HG03342 (cell line): ENCODE data around the gene SPTLC3.

Experiments
- ATAC-seq: cut with Tn5 transposase; IDR thresholded peaks from one replicate; pipeline ENCODE4 v1.9.1; 2021; ENCODE audit warnings: mild to moderate bottlenecking, moderate library complexity; ENCODE audit not compliant: unreplicated experiment

The SPTLC3 gene

DNA sequence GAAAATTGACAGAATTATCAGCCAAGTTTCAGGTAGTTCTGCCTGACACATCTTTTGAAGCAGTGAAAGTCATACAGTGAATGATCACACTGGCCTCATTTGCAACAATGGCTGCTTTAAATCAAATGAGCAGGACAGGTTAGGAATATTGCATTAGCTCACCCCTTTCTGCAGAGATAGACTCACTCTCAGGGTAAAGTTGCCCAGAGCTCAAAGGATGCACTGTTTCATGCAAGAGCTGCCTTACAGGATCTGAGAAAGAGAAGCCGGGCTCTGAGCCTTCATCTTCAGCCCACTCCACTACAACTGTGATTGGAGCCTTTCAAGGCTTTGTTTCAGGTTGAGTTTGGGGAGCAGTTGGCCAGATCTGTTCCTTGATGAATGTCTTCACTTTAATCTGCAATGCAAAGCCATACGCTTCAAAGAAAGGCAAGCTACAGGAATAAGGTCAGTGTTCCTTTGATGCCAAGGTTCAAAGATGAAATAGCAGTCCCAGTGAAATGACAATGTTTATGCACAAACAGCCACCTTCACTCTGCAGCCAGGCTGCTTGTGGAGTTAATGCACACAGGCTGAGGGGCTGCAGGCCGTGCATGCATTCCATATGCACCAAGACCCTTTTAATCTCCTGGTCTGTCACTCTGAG lies 121.4 kb downstream of the SPTLC3 start:
- ATAC-seq: no peak

DNA sequence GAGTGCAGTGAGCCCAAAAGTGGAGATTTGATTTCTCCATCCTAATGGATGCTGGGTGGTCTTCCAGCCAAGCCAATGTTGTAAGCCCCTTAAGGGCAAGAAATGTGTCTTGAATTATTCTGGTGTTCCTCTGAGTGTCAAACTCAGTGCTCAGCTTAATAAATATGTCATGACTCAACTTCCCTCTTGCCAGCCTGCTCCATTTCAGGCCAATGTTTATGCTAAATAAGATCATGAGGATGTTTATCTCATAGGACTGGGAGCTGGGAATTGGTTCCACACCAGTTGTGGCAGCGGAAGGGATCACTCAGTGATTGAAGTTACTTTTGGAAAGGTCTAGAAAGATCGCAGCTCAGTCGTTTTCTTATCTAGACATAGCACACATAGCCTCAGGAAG lies 121.9 kb downstream of the SPTLC3 start:
- ATAC-seq: no peak

DNA sequence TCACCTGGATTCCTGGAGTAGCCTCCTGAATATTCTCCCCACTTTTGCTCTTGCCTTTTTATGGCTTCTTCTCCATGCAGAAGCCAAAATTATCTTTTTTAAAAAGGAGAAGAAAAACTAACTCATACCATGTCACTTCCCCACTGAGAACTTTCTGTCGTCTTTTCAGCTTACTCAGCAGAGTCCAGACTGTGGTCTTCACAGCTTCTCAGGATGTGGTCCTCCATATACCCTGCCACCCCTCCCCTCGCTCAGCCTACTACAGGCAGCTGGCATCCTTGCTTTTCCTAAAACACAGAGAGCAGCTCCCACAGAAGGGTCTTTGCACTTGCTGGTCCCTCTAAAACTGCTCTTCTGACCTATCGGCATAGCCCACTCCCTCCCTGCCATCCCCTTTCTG lies 122.9 kb downstream of the SPTLC3 start:
- ATAC-seq: no peak

DNA sequence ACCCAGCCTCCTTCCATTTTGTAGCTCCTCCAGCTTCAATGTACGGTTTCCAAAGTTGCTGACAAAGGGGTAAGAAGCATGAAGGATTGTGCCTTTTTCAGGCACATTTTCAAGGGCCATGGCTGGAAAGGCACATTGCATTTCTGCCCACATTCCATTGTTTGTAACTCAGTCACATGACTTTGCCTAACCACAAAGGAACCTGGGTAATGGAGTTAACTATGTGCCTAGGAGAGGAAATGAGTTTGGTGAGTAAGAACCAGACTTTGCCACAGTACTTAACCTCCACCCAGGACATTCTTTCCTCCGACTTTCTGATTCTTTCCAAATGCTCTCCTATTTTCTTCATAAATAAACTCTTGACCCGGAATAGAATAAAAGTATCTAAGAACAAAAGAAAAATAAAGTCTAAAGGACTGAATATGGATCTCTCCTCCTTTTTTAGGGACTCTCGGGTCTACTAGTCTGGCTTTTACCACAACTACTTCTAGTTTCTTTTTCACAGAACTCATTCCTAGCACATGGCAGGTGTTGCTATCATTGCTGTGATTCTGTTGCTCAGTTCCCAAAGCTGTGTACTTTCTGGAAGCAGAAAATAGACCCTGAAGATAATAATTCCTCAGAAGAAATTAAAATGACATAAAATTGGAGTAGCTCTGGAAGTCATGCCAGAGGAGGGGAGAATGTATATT lies 130.8 kb downstream of the SPTLC3 start:
- ATAC-seq: peak; percentile 58

DNA sequence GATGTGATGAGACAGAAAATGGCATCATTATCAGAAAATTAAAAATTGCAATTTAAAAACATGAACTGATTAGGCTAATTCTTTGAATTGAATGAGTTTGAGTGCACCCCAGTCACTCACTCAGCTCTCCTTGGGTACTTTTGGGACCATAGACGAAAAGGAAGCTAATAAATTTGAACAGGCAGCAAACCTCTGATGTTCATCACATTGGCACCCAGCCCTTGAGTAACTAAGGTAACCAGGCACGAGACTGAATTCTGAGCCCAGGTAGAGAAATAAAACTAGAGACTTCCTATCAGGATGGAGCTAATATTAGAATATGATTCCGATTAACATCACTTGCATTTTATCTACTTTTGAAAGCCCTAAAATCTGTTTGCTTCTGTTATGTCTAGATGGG lies 131.4 kb downstream of the SPTLC3 start:
- no peak for ATAC-seq

DNA sequence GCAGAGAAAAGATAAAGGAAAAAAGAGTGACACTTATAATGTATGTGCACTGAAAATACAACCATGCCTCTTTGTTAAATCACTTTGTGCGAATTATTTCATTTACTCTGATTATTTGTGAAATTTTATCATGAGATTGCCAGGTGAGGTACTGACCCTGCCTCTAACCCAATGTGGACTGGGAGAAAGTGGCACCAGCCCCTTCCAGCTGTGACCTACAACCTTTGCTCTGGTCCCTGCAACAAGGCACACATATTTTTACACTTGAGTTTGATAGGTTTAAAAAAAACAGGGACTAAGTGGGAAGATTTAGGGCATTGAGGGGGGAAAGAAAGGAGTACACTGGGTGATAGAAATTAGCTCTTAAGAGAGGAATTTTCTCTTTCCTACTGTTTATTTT lies 132.0 kb downstream of the SPTLC3 start:
- ATAC-seq: no peak

DNA sequence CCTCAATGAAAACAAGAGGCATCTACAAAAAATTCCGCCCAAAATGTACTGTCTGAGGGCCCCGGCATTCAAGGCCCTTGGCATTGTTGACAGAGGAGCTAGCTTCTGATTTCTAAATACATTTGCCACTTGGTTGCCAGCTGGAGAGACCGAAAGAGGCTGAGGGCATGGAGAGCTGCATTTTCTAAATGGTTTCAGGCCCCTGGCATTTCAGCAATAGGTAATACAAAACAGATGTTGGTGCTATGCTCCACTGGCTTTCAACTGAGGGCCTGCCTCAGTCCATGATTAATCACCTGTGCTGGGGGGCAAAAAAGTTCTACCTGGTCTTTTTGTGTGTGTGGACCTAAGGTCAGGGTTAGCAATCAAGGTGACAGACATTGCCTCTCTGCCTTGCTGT lies 132.8 kb downstream of the SPTLC3 start:
- ATAC-seq: no peak

DNA sequence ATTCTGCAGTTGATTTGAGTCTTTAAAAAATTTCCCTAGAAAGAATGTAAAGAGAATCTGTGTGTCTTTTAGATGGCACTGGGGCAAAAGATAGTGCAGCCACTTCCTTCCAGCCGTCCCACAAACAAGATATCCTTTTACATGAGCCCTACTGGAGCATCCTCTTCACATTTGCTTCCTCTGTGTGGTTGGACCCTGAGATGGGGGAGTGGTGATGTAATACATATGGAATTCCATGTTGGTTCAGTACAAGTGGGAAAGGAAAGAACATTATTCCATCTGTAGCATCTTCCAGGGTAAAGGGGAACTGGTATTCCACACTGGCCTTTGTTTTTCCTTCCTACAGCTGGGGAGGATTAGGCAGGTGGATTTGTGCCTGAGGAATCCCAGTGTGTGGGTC lies 133.4 kb downstream of the SPTLC3 start:
- no peak for ATAC-seq

DNA sequence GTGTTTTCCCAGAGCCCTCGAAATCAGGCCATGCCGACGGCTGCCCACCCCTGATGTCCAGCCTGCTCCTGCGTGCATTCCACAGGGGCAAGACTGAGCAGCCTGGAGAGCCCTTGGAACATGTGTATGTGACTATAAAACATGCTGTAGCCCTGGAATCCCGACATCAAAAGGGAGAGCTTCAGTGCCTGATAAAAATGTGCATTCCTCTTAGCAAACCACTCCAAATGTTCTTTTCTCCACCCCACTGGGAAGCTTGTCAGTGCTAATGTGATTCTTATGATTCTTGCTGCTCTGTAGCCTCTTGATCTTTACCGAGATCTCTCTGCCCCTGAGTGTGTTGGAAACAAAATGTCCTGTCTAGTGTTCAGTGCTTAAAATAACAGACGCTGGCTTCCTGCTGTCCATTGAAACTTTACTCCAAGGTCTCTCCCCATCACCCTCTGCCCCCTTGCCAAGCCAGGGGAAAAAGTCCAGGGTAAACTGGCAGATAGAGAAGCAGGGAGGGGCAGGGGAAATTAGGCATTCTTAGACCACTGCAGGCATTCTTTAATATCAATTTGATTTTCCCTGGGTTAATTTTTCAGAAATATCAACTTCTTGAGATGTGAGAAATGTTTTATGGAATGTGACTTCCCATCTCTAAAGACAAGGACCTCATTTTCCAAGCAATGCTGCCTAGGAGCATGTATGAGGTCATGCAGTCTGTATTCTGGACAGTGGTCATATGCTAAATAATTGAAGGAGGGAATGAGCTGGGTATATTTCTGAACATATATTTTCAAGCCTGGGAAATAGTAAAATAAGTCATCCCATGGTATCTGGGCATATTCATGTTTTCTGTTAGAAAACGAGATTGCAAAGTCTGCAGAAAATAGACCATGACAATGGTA lies 138.5 kb downstream of the SPTLC3 start:
- no peak for ATAC-seq

DNA sequence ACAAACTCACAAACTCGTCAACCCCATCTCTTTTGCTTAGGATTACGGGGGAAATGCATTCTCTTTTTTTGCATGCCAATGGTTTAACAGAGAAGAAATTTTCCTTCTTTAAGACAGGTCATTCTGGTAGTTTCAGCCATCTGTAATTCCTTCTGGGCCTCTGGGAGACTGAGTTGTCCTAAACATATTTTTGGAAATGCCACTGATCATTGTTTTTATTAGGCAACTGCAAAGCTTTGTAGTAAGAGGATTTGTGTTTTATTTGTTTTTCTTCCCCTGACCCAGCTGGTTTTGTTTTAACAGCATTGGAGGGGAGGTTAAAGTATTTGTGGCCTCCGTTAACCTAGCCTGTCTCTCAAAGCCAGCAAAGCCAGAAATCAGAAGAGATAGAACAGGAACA lies 139.2 kb downstream of the SPTLC3 start:
- no peak for ATAC-seq

DNA sequence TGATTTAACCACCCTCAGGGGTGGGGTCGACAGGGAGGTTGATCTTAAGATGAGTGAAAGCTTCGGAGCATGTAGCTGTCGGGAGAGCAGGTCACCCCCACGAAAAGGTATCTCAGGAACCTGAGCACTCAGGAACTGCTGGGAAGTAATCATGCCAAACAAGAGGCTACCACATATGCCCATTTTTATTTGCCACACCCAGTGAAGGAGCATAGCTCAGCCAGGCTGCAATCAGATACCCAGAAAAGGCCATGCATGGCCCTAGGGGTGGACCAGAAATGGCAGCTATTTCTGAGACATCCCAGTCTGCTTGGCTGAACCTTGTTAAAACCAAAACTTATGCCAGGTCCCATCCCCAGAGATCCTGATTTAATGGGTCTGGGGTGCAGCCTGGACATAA lies 139.6 kb downstream of the SPTLC3 start:
- no peak for ATAC-seq

DNA sequence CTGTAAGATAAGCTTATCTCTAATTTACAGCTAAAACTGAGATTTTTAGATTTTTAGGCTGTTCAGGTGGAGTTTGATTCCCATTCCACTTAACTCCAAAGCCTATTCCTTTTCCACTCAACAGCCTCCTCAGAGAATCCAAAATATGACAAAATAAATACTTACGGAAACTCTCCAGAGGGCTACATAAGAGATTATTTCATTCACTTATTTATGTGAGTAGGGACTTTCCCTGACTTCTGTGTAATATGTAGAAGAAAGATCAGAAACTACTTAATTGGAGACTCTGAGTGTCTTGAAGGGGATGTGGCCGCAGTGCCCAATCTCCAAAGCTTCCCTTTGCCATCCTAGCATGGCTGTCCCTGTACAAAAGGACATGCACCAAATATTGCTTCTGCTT lies 140.2 kb downstream of the SPTLC3 start:
- ATAC-seq: no peak

DNA sequence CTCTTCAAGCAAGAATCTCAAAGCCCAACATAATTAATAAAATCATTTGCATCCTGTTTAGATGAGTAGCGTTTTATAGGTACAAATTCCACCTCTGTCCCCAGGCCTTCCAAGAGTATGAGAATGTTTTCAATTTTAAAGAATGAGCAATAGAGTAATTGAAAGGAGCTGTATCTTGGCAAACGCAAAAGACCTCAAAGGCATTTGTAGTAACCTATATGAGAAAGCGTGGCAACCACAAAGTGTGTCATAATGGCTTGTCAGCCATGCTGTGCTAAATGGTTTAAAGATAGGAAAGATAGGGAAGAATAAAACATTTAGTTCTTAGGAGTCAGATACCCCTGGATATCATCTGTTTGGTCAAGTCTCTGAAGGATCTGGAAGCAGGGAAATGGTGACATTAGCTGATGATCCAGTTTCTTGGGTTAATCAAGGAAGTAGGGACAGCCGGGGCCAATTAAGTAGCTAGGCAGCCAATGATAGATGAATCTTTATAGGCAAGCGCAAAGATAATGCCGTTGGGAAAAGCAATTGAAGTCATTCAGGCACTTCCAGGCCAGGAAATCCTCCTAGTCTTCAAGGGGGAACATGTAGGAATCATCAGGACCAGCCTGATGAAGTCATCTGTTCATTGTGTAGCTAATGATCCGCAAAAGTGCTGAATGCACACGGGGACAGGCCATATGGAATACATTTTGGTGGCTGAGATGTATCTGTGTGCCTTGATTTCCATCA lies 140.8 kb downstream of the SPTLC3 start:
- no peak for ATAC-seq

DNA sequence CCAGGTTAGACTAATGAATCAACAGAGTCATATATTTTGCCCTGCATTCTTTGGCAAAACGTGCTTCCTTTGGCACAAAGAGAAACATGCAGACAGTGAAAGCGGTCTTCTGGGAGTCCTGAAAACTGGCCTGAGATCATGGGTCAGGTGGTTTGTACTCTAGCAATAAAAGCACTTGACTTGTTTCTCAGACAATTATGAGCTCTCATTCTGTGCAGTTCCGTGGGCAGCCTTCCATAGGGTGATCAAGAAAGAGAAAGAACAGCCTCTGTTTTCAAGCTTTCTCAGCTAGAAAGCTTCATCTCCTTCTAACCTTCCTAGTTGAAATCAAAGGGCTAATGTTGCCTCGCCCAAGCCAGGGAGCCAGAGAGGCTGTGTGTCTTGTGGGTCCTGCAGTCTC lies 149.6 kb downstream of the SPTLC3 start:
- no peak for ATAC-seq

DNA sequence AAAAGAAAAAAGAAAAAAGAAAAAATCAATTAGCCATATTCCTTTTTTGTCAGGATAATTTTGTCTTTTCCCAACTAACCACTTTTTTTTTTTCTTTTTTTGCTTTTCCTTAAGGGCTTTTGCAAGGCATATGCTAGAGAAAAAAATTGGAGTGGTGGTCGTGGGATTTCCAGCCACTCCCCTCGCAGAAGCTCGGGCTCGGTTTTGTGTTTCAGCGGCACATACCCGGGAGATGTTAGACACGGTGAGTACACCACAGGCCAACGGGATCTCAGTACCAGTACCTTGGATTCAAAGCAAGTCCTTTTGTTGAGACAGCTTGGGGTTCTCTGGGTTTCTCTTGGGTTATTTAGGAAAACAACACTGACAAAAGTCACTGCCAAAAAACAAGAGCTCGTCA lies 151.1 kb downstream of the SPTLC3 start:
- no peak for ATAC-seq

DNA sequence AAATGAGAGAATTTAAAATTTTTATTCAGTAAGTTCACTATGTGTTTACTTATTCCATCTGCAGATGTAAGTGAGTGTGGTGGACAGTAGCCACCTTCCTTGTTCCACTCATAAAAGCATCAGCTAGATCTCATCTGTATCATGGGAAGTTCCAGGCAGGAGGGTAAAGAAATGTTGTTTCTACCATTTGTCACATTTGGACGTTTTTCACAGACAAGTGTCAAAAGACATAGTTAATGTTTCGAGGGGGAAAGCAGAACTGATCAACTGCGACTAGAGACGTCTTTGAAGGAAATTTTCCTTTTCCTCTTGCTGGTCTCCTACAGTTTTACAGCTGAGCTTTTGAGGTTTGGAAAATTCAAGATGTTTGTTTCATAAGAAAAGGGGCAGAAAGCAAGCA lies 156.4 kb downstream of the SPTLC3 start:
- no peak for ATAC-seq

DNA sequence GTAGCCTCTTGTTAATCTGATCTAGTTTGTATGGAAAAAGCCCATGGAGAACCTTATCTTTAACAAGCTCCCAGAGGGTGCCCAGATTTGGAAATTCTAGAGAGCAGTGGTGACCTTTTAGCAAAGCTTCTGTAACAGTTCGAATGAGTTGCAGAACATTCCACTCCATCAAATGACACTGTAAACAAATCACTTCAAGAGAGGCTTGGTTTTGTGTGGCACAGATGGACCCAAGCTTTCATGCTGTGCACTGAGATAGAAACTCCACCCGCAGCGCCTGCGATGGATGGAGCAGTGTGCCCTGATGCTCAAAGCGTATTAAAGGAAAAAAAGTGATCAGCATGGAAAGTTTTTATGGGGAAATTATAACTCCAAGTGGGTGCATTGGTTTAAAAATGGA lies 157.2 kb downstream of the SPTLC3 start:
- ATAC-seq: no peak

DNA sequence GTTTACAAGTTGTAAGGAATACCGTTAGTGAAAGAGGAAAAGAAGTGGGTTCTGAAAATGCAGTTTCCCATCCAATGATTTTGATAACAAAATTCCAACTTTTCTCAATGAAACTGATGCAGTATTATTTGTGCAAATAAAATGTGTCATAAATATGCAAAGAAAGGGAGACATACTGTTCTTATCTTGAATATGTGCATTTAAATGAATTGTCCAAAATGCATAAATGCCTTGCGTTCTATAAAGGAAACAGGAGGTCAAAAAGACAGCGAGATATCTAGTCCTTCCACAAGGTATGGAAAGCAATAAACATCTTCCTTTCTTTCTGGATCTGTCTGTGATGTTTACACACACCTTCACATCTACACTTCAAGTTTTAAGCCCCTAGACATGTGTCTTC lies 157.7 kb downstream of the SPTLC3 start:
- ATAC-seq: no peak

DNA sequence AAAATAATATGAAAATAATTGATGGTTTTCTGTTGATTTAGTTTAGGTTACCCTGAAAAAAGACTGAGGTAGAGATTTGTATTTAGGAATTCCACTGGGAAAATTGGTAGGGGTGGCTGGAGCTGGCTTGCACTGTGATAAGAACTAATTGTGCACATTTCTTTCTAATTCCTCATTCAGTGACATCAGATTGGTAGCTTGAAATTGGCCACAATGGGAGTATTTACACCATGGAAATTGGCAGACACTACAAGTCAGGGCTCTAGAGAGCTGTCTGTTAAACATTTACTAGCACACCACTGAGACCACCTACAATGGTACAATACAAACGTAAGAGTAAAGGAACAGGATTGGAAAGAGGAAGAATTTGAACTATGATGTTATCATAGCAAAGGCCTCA lies 160.3 kb downstream of the SPTLC3 start:
- ATAC-seq: no peak

DNA sequence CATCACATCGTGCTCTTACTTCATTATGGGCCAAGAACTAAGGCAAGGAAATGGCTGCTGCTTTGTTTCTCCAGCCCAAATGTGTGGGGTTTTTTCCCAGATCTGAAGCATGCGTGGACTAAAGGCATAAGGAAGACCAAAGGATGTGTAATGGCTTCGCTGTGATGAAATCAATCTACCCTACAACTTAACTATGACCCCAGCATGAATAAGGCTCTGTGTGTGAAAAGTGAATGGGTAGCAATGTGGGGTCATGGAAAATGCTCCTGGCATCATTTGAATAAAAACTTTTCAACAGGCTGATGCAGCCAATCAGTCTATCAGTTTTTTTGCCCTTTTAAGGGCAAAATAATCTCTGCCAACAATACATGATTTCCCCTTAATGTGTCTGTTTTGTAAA lies 162.0 kb downstream of the SPTLC3 start:
- ATAC-seq: no peak

DNA sequence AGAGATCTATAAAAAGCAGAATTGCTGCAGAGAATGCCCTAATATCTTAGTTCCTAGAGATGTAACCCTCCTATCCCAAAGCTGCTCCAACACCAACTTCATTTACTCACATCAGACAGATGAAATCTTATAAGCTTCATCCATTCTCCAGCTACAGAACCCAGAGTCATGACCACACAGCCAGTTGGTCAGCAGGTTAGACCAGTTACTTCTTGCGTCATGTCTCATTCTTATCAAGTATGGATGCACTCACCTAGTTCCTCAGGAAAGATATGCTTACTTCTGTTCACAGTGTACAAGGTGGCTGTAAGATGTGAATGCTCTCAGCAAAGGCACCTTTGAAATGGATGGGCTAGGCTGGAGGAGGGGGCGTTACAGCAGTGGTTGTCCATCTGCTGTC lies 164.4 kb downstream of the SPTLC3 start:
- ATAC-seq: no peak
